GM18511 (cell line): ENCODE results near the gene SUMO4.

Experiments used
- ATAC-seq: cut with Tn5 transposase; IDR thresholded peaks from one replicate; pipeline ENCODE4 v1.9.1; 2021; ENCODE audit warnings: mild to moderate bottlenecking, moderate library complexity; ENCODE audit not compliant: unreplicated experiment

The SUMO4 gene

DNA sequence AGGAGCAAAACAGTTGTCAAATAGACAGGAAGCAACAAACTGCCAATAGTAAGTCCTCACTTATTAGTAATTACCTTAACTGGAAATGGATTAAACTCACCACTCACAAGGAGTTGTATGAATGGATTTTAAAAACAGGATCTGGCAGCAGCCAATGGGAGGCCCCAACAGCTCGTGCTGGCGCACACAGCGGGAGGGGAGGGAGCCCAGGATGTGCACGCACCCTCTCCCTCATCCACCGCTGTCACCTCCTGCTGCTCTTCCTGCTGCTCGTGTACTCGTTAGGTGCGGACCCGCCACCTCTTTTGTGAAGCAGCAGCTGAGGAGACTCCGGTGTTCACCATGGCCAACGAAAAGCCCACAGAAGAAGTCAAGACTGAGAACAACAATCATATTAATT, at the start of gene SUMO4:
Gene SUMO4 (plus strand): TSS at position 213 of the 400 bp plus-strand sequence. CDS start 130 bp downstream, at position 343.
- no peak for ATAC-seq

DNA sequence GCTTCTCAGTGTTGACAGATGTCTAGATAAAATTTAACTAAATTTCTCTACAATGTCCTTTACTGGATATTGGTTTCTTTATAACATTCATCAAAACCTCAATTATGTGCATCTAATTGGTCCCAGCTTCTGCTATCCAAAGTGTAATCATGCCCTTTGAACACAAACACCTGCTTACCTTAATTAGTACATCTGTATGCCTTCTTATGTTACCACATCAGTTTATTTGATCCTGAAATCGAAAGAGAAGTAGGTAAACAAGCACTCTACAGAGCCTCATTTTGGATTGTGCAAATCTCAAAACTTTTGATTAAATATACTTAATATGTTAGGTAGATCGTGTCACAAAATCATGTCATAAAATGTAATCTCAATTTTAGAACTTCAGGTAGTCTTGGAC, 46.1 kb upstream of the SUMO4 start:
- ATAC-seq, result no peak

DNA sequence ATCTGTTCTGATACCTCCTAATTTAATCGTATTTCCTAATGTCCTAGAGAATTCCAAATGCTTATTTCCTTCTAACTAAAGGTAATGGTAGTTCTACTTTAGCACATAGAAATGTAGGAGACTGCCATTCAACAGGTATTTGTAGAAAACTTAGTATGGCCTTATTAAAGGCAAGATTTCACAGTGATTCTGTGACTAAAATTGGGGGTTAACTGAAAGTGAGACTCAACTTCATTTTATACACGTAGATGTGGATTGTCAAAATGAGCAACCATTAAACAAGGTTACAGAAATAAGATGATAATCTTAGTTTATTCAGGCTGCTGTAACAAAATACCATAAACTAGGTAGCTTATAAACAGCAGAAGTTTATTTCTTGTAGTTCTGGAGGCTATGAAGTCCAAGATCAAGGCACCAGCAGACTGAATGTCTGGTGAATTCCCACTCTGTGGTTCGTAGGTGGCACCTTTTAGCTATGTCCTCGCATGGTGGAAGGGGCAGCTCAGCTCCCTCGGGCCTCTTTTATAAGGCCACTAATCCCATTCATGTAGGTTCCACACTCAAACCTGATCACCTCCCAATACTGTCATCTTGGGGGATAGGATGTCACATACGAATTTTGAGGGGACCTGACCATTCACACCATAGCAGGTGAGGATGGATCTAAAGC, 43.8 kb upstream of the SUMO4 start:
- no peak for ATAC-seq

DNA sequence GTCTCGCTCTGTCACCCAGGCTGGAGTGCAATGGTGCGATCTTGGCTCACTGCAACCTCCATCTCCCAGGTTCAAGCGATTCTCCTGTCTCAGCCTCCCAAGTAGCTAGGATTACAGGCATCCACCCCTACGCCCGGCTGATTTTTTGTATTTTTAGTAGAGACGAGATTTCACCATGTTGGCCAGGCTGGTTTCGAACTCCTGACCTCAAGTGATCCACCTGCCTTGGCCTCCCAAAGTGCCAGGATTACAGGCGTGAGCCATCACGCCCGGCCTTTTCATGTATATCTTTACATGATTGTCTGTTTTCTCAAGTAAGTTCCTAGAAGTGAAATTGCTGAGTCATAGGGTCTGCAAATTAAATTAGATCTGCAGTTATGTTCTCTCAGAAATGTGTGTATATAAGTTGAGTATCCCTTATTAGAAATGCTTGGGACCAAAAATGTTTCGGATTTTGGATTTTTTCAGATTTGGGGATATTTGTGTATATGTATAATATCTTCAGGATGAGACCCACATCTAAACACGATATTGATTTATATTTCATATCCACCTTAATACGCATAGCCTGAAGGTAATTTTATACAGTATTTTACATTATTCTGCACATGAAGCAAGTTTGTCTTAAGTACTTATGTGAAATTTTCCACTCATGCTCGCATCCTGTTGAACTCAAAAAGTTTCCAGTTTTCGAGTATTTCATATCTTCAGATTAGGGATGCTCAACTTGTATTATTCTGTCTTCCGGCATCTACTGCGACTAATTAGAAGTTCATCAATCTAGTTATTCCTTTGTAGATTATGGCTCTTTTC, 42.1 kb upstream of the SUMO4 start:
- no peak for ATAC-seq

DNA sequence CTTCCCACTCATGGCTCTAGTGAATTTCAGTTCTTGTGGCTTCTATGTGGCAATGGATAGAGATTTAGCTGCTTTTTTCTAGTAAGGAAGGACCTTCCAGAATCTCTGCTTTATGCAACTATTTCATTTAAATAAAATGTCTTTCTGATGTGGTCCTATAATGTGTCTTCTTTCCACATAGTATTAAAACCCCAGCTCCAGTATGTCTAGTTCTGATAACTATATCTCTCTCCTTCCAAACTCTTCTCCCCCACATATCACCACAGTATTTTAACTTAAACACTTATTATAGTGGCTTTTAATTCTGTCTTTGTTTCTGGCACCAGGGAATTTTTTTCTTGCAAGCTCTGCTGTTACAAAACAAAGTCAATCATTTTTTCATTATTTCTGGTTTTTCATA, 40.6 kb upstream of the SUMO4 start:
- no peak for ATAC-seq

DNA sequence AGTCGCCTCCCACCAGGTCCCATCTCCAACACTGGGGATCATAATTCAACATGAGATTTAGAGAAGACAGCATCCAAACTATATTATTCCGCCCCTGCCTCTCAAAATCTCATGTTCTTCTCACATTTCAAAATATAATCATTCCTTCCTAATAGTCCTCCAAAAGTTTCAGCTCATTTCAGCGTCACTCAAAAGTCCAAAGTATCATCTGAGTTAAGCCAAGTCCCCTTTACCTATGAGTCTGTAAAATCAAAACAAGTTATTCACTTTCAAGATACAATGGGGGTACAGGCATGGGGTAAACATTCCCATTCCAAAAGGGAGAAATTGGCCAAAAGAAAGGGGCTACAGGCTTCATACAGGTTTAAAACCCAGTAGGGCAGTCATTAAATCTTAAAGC, 39.5 kb upstream of the SUMO4 start:
- no peak for ATAC-seq

DNA sequence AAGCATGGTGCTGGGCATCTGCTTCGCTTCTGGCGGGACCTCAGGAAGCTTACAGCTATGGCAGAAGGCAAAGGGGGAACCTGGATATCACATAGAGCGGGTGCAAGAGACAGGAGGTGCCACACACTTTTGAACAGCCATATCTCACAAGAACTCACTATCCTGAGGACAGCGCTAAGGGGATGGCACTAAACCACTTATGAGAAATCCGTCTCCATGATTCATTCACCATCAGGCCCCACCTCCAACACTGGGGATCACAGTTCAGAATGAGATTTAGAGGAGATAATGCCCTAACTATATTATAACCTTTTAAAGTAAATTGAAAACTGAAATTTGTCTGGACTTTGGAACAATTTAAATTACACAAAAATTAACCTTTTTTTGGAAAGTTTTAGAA, 37.8 kb upstream of the SUMO4 start:
- ATAC-seq, result no peak

DNA sequence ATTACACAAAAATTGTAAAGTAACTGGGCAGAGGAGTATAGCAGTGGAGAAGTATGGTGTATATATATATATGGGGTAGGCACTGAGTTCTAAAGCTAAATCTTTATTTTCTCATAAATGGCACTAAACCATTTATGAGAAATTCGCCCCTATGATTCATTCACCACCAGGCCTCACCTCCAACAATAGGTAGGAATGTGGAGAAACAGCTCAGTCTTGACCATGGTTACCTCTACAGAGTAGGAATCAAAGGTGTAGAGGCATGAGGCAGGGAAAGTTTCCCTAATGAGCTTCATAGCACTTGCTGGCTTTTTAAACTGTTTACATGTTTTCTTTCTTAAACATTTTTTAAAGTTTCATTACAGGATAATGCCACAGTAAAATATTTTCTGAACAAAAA, 36.9 kb upstream of the SUMO4 start:
- ATAC-seq, result no peak

DNA sequence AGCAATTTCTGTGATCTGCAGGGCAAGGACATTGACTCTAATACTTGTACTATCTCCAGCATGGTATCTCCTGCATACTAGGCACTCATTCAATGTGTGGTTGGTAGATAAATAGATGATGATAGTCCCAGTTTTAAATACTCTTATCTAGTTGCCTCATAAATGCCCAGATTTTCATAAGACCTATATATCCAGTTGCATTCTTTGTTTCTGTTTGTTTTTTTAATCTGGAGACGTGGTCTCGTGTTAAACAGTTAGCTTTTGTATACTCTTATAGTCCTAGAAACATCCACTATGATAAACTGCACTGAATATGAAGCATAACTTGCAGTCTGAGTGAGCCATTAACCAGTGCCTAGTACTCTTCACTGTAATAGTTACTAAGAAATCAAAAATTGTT, 35.5 kb upstream of the SUMO4 start:
- no peak for ATAC-seq

DNA sequence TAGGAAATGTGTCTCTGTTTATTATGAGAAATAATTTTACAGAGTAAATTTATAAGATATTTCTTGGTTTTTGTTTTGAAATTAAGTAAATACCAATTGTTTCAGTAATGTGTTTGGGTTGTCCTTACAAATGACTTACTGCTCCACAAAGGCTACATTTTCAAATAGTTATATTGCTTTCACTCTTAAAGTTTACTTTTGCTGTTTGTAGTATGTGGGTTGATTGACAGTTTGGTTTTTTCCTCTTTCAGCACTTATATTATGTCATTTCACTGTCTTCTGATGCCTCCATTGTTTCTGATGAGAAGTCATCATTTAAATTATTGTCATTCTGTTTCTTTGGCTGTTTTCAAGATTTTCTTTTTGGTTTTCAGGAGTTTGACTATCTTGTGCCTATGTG, 34.9 kb upstream of the SUMO4 start:
- no peak for ATAC-seq

DNA sequence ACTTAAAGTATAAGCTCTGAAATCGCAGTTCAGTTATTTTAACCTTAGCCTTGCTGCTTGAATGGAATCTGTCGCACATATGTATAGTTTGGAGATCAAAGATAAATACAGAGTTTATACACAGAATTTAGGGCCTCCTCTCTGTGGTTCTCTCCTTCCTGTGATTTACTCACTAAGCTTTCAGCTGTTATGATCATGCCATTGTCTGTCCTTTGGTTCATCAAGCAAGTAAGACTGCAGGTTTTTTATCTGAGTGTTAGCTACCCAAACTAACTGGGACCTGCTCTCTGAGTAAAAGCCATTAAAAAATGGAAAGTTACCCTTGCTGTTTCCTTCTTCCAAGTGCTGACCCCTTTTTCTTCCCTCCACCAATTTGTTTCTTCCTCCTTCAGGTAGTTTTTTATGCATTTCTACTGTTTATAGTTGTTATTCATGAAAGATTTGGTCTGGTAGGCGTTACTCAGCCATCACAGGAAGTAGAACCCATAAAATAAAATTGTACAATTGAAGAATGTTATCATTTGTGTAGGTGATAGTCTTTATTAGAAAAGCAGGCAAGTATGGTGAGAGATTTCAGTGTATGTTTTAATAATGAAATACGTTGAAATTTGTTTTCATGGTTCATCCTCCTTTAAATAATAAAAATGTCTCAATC, 33.7 kb upstream of the SUMO4 start:
- no peak for ATAC-seq

DNA sequence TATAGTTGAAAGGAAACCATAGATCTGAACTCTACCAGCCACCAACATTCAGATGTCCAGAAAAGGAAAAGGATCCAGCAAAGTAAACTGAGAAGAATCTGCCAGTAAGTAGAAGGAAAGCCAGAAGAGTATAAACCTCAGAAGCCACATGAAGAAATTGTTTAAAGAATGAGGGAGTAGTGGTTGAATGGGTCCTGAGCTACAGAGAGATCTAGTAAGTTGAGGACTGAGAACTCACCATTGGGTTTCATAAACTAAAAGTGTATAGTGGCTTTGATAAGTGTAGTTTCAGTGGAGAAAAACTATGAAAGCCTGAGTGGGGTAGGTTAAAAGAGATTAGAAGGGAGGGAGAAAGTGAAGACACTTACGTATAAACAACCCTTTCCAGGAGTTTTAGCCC, 32.0 kb upstream of the SUMO4 start:
- ATAC-seq, result no peak

DNA sequence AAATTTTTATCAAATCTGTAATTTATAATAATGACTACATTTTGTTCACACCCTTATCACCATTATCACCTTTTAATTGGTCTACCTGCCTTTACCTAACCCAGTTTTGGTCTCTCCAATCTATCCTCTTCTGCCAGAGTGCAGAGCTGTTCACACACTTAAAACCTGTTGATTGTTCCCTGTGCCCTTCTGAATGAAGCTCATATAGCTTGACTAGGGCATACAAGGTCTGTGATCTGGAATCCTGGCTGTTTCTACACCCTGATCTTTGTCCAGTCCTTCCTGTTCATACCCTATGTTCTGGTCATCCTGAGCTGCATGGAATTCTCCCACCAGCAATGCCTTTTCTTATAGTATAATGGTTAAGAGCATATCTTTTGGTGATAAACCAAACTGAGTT, 28.9 kb upstream of the SUMO4 start:
- no peak for ATAC-seq

DNA sequence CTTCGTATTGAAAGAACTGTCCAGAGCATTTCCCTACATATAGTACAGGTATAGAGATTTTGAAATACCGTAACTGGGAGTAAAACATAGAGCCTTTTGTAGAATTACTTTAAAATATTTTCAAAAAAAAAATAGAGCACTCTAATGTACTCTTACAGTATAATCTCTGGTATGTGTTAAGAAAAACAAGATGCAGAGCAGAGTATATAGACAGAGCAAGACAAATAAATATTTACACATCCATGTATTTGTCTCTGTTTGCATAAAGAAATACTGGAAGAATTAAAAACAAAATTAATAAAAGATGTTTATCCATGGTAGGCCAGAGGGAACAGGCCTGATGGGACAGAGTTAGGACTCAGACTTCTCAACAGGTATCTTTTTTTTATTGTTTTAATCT, 28.0 kb upstream of the SUMO4 start:
- no peak for ATAC-seq

DNA sequence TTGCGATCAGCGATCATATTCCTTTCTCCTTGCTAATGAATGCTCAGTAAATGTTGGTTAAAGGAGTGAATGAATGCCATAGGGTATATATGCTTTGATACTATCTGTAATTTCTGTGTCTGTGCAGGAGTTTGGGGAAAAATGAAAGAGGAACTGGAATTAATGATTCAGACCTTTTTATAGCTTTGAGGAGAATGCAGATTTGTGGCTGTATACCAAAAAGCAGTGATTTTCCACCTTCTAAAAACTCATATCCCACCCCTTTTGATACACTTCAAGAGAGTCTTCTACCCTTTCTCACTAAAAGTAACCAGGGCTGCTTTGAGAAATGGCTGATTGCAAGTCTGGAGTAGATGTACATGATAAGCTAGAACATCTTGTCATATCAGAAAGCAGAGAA, 26.6 kb upstream of the SUMO4 start:
- no peak for ATAC-seq

DNA sequence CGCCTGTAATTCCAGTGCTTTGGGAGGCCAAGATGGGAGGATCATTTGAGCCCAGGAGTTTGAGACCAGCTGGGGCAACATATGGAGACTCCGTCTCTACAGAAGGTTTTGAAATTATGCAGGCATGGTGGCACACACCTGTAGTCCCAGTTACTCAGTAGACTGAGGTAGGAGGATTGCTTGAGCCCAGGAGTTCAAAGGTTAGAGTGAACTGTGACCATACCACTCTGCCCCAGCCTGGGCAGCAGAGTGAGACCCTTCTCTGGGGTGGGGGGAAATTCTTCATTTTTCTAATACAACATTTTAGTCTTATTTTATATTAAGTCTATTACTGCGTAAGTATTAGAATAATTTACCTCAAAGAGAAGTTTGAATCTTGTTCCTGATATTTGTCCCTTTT, 20.1 kb upstream of the SUMO4 start:
- no peak for ATAC-seq

DNA sequence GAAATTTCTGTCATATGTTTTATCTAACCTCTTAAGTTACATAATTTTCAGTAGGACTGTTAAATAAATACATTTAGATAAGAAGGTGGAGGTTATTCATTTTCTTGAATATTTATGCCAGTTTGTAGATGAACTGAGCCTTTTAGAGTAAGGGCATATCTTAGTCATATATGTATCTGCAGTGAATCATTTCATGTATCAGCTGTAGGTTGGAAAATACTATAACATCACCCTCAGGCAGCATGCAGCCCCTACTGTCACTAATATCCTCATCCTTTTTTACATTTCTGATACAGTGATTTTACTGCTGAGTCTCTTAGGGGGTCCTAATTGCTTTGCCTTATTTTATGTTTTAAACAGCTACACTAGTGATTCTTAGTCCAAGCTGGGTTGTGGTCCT, 19.5 kb upstream of the SUMO4 start:
- ATAC-seq, result no peak

DNA sequence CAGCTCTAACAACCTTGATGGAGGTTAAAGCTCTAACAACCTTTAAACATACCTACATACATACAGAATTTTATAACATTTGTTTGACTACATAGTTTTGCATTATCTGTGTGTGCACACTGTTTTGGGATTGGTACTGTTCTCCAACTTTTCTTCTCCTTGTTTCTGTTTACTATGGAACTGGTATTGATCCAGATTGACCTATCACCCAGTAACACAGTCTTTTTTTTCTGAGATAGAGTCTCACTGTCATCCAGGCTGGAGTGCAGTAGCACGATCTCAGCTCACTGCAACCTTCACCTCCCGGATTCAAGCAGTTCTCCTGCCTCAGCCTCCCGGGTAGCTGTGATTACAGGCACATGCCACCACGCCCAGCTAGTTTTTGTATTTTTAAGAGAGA, 16.7 kb upstream of the SUMO4 start:
- ATAC-seq, result no peak

DNA sequence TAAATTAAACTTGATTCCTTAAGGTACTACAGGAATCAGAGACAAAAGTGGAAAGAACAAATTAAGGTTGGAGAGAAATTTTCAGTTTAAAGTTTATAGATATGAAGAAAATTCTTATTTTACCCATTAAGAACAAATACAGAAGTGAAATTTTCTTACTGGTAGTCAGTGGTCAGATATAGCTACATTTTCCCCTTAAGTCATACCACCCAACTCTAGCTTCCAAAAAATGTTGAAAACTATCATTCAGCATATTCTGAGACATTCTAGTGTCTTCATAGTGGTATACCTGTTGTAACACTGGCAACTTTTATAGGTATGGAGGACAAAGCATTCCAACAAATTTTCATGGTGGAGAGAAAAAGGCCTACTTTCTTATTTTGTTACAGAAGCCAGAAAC, 15.6 kb upstream of the SUMO4 start:
- ATAC-seq, result no peak

DNA sequence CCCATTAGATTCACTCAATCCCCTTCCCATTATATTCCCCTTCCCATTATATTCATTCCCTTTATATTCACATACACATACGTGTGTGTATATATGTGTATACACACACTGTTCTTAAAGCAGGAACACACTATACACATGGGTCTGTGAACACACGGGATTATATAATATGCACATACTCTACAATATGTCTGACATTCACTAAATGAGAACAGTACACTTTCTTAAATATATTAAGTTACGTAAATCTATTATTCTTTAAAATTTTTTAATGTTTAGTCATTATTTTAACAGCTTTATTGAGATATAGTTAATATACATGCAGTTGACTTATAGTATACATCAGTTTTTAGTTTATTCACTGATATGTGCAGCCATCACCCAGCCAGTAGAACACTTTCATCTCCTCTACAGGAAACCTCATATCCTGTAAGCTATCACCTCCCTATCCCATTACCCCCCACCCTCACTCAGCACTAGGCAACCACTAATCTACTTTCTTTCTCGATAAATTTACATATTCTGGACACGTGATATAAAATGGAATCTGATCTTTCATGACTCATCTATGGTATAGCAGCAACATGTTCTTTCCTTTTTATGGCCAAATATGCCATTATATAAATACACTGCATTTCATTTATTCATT, 13.9 kb upstream of the SUMO4 start:
- no peak for ATAC-seq

DNA sequence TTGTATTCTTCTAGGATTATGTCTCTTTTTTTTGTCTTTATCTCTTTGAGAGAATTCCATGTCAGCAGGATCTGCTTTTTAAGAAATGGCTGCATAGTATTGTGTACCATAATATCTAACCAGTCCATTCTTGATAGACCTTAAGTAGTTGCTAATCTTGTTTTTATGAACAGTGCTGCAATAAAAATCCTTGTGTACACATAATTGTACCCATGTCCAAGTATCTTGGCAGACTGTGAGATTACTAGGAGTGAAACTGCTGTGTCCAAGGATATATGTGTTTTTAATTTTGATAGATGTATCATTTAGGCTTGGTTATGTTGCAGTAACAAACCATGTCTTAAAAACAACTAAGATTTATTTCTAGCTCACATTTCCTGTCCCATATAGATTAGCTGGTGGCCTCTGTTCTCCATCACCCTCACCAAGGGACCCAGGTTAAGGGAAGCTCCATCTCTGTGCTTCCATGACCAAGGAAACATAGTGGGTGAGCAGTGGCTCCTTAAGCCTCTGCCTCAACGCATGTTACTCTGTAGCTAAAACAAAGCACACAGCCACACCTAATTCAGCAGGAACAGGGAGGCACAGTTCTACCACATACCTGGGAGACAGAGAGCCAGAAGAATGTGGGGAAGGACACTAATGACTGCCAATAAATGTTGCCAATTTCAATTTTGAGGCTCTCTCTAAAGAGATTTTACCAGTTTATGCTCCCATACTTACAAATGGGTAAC, 12.1 kb upstream of the SUMO4 start:
- ATAC-seq, result no peak
